HepG2 (cell line): ENCODE data around the gene CCDC170. TPM values are rescaled to one million over a fixed set of nuclear protein-coding genes. Genes with fewer than 3 reads are reported as not detected.

ENCODE experiments used
- ATAC-seq: fragments of 200-7000 bp; cut with Tn5 transposase; 3 replicates; pipeline ENCODE4 v1.9.1; 2020; ENCODE audit warnings: mild to moderate bottlenecking, moderate library complexity
- BruUV-seq: library from RNA; stranded (reverse); fragments of 400-500 nt; replicated peaks from 2 replicates; lab custom pipeline; 2021; lab: Mats Ljungman, UMichigan
- CTCF ChIA-PET: fragments of 300-600 bp; formaldehyde crosslinking; extraction: SDS; loops from one replicate; lab custom pipeline; 2021; ENCODE audit warnings: low total read pairs, inconsistent platforms, low intra/inter-chr PET ratio; lab: Yijun Ruan, JAX
- POLR2A ChIA-PET: fragments of 350-600 bp; sonication (Branson Sonifier 250); formaldehyde crosslinking; loops from one replicate; lab custom pipeline; 2020; ENCODE audit warnings: antibody characterized with exemption, inconsistent platforms; lab: Yijun Ruan, JAX
- DNase-seq: peaks from one replicate; pipeline ENCODE4 v3.0.0-alpha.2; 2015; ENCODE audit warnings: low spot score
- FAIRE-seq: peaks from 3 replicates; lab custom pipeline; 2011; peaks lifted over from hg19 to GRCh38; lab: Jason Lieb, UNC
- H2AFZ ChIP-seq: one replicate; pipeline ENCODE4 v1.6.1; 2011; ENCODE audit warnings: low read length, inconsistent platforms
- H3K27ac ChIP-seq: fragments of 300-600 bp; 3 replicates; pipeline ENCODE4 v1.8.0; 2011; ENCODE audit warnings: mixed run types, mild to moderate bottlenecking, mixed read lengths, low read length, inconsistent platforms; ENCODE audit not compliant: insufficient read depth; ENCODE audit errors: extremely low read length
- H3K27me3 ChIP-seq, 2 experiments: fragments of 200-600 bp in 1 of 2; 2 replicates in 1 of 2; 3 replicates in 1 of 2; pipeline versions ENCODE4 v1.6.0 to v1.8.0; 2011; ENCODE audit warnings: low read length in 2 of 2, mild to moderate bottlenecking in 2 of 2, moderate library complexity in 2 of 2, inconsistent platforms in 1 of 2; ENCODE audit not compliant: insufficient read depth in 2 of 2, control insufficient read depth in 1 of 2
- H3K36me3 ChIP-seq, 2 experiments: fragments of 200-600 bp in 1 of 2; replicated peaks in 1 of 2; 2 replicates in 1 of 2; 3 replicates in 1 of 2; pipeline versions ENCODE4 v1.5.1 to v1.8.0; 2011; ENCODE audit warnings: low read length in 2 of 2, inconsistent platforms in 1 of 2; ENCODE audit not compliant: insufficient read depth in 2 of 2, control insufficient read depth in 1 of 2
- H3K4me1 ChIP-seq: 2 replicates; pipeline ENCODE4 v1.5.1; 2012; ENCODE audit warnings: low read length, inconsistent platforms; ENCODE audit not compliant: insufficient read depth
- H3K4me2 ChIP-seq: 2 replicates; pipeline ENCODE4 v1.6.0; 2011; ENCODE audit warnings: low read depth, low read length, inconsistent platforms
- H3K4me3 ChIP-seq, 3 experiments: fragments of 200-600 bp in 1 of 3; sonication (generic), shearing (Covaris generic) in 1 of 3; replicated peaks in 1 of 3; 2 replicates each; pipeline ENCODE4 v1.5.1; 2011 to 2016; ENCODE audit warnings: low read length in 3 of 3, inconsistent platforms in 2 of 3, low read depth in 2 of 3, mild to moderate bottlenecking in 2 of 3, control low read depth in 1 of 3, mixed read lengths in 1 of 3; ENCODE audit not compliant: insufficient read depth in 1 of 3
- H3K79me2 ChIP-seq: one replicate; pipeline ENCODE4 v1.6.1; 2011; ENCODE audit warnings: low read length, inconsistent platforms; ENCODE audit not compliant: insufficient read depth
- H3K9ac ChIP-seq: 2 replicates; pipeline ENCODE4 v1.6.0; 2011; ENCODE audit warnings: mild to moderate bottlenecking, low read depth, low read length, inconsistent platforms; ENCODE audit not compliant: insufficient read depth
- H3K9me3 ChIP-seq: 2 replicates; pipeline ENCODE4 v1.5.1; 2012; ENCODE audit warnings: mild to moderate bottlenecking, low read length
- H4K20me1 ChIP-seq: 2 replicates; pipeline ENCODE4 v1.6.0; 2011; ENCODE audit warnings: inconsistent platforms, mild to moderate bottlenecking, low read length, moderate library complexity; ENCODE audit not compliant: insufficient read depth
- CCDC6 ChIP-seq: sonication (generic); formaldehyde crosslinking; IDR thresholded peaks from 2 replicates; pipeline ENCODE4 v1.8.1; 2022; ENCODE audit warnings: mild to moderate bottlenecking, missing genetic modification reagents, moderate library complexity
- HMGXB4 ChIP-seq, 2 experiments: sonication (generic) in 1 of 2; formaldehyde crosslinking in 1 of 2; IDR thresholded peaks; 2 replicates each; pipeline versions ENCODE4 v1.4.0 to v1.6.1; 2018 to 2020; ENCODE audit warnings: missing genetic modification reagents in 2 of 2, borderline replicate concordance in 1 of 2, low read depth in 1 of 2, mild to moderate bottlenecking in 1 of 2, missing biosample characterization in 1 of 2
- JUN ChIP-seq: sonication (generic); formaldehyde crosslinking; IDR thresholded peaks from 2 replicates; pipeline ENCODE4 v1.4.0; 2020; ENCODE audit warnings: mild to moderate bottlenecking, missing genetic modification reagents
- NFE2L2 ChIP-seq: fragments of 150-350 bp; IDR thresholded peaks from 2 replicates; pipeline ENCODE4 v1.6.1; 2014; ENCODE audit warnings: low read length
- NFKB2 ChIP-seq: sonication (generic); formaldehyde crosslinking; IDR thresholded peaks from 2 replicates; pipeline ENCODE4 v1.4.0; 2020; ENCODE audit warnings: missing genetic modification reagents, borderline replicate concordance
- RAD21 ChIP-seq: fragments of 450-650 bp; formaldehyde crosslinking; IDR thresholded peaks from 2 replicates; pipeline ENCODE4 v1.5.0; 2020; ENCODE audit warnings: mild to moderate bottlenecking
- SALL1 ChIP-seq: sonication (generic); formaldehyde crosslinking; IDR thresholded peaks from 2 replicates; pipeline ENCODE4 v1.8.0; 2022; ENCODE audit warnings: mild to moderate bottlenecking, missing genetic modification reagents
- SMARCE1 ChIP-seq: fragments of 450-650 bp; IDR thresholded peaks from 2 replicates; pipeline ENCODE4 v1.6.1; 2017; ENCODE audit warnings: borderline replicate concordance
- SMC3 ChIP-seq: IDR thresholded peaks from 2 replicates; pipeline ENCODE4 v1.6.1; 2011; ENCODE audit warnings: low read length, improper control_type of control experiment
- SP5 ChIP-seq: IDR thresholded peaks from 2 replicates; pipeline ENCODE4 v1.6.1; 2016; ENCODE audit warnings: low read depth, borderline replicate concordance
- XRCC5 ChIP-seq: fragments of 200-400 bp; formaldehyde crosslinking; optimal IDR thresholded peaks from 2 replicates; pipeline ENCODE3; 2017; ENCODE audit warnings: mild to moderate bottlenecking, low read length
- ZMYM4 ChIP-seq: sonication (generic); formaldehyde crosslinking; IDR thresholded peaks from 2 replicates; pipeline ENCODE4 v1.8.1; 2023; ENCODE audit warnings: mild to moderate bottlenecking, missing genetic modification reagents
- ZNF263 ChIP-seq: sonication (generic); formaldehyde crosslinking; IDR thresholded peaks from 2 replicates; pipeline ENCODE4 v1.4.0; 2020; ENCODE audit warnings: missing genetic modification reagents
- ZNF333 ChIP-seq: sonication (generic); formaldehyde crosslinking; IDR thresholded peaks from 2 replicates; pipeline ENCODE4 v1.4.0; 2020; ENCODE audit warnings: mild to moderate bottlenecking, missing genetic modification reagents, borderline replicate concordance
- WGBS: methylation state at CpG from one replicate; pipeline ENCODE4 v1.1.6; 2017; ENCODE audit warnings: low lambda C conversion rate; 5-methylcytosine and 5-hydroxymethylcytosine counted together
- in situ Hi-C: cut with HindIII; loops from 2 replicates; pipeline ENCODE4 v1.10.0; 2017; ENCODE audit warnings: low pct_unique_long_range_greater_than_20kb; ENCODE audit not compliant: extremely low pct_ligation_motif_present
- intact Hi-C: fragments of 100-400 bp; cut with micrococcal nuclease; formaldehyde crosslinking; loops from one replicate; pipeline ENCODE4 v1.10.0; 2022; ENCODE audit not compliant: unreplicated experiment
- polyA plus RNA-seq, 8 experiments: library from polyadenylated mRNA; depleted of rRNA in 3 of 8; stranded (reverse) in 7 of 8; unstranded in 1 of 8; fragments of >200 nt; fragmentation: Illumina TruSeq in 4 of 8; extraction: Trizol in 4 of 8; gene quantifications; 2 replicates each; pipeline versions ENCODE4 v1.2.1 to v1.2.3, GENCODE V29; 2011 to 2016; ENCODE audit warnings: low read depth in 4 of 8, missing spikeins in 1 of 8, mixed read lengths in 1 of 8; ENCODE audit not compliant: insufficient read depth in 1 of 8
- total RNA-seq, 5 experiments: library from RNA; depleted of rRNA; stranded (reverse); fragments of >200 nt; fragmentation: Illumina TruSeq; extraction: Trizol; gene quantifications; 2 replicates each; pipeline ENCODE4 v1.2.3, GENCODE V29; 2016; ENCODE audit warnings: low read depth in 1 of 5
- TF ChIP-seq, protein P1 (sequence below): sonication (generic); formaldehyde crosslinking; IDR thresholded peaks from 2 replicates; pipeline ENCODE4 v1.5.0; 2020; ENCODE audit warnings: mild to moderate bottlenecking, missing genetic modification reagents, moderate library complexity
- TF ChIP-seq, protein P2 (sequence below): sonication (generic); formaldehyde crosslinking; IDR thresholded peaks from 2 replicates; pipeline ENCODE4 v1.4.0; 2020; ENCODE audit warnings: mild to moderate bottlenecking, missing genetic modification reagents

CCDC170 gene
- total and polyA plus RNA-seq, 2 of the 13 experiments (the other 11 are each of a cell fraction or from before 2014, with no cell fraction given), result 0.90 to 5.1 TPM

- TF ChIP-seq ZNF333 (CRISPR knock-in tag), result no peak
- TF ChIP-seq JUN, result no peak
These were observed 147.2 kb downstream of the CCDC170 start (continued) for GRCh38 chr6:151641028-151641427.

DNA sequence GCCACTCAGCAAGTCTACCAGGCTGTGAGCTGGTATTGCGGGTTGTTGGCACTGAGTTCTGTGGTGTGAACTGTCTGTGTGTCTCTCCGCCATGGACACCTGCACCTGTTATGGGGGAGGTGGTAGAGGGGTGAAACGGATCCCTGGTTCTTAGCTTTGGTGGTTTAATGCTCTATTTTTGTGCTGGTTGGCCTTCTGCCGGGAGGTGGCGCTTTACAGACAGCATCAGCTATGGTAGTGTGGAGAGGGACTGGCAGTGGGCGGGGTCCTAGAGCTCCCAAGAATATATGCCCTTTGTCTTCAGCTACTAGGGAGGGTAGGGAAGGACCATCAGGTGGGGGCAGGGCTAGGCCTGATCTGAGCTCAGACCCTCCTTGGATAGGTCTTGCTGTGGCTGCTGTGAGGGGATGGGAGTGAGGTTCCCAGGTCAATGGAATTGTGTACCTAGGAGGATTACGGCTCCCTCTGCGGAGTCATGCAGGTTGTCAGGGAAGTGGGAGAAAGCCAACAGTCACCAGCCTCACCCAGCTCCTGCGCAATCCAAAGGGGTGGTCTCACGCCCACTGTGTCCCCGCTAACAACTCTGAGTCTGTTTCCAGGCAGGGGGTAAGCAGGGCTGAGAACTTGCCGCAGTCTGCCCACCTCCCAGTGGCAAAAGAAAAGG lies 154.3 kb downstream of the CCDC170 start:
- Histone ChIP-seq H3K79me2 (no peaks in the 10 kb centered on the region), H4K20me1 (no peaks in the 10 kb centered on the region), H3K36me3 (no peaks in the 10 kb centered on the region), H3K27me3 (no peaks in the 10 kb centered on the region), H3K27ac (no peak overlapping the region), H3K4me3 (no peak overlapping the region), H3K9ac (no peak overlapping the region), H3K4me2 (no peak overlapping the region), H2AFZ (no peak overlapping the region), H3K4me1 (peaks cover 39% of the 10 kb centered on the region), H3K9me3 (no peaks in the 10 kb centered on the region)
- FAIRE-seq (no peak), DNase-seq (peak; percentile 56), ATAC-seq (peak; percentile 88)
- in situ Hi-C loops, result no loop called here
- BruUV-seq, result no TSS peak
- 68% methylated on average over 12 of the region's 12 CpGs for WGBS
- ChIA-PET CTCF (interaction anchor here (1.1 to 1.5 kb wide), 3 partner anchors 28 to 620 kb away, joined by 3 to 7 read pairs (median 5); no protein-coding TSS in a partner anchor), POLR2A (interaction anchor here (1.0 to 1.1 kb wide), 2 partner anchors 10 to 21 kb away, joined by 3 to 11 read pairs; no protein-coding TSS in a partner anchor)
- intact Hi-C loops, result no loop called here
- TF ChIP-seq ZMYM4 (peak; percentile 38; the same call in 1 of the 2 replicates), RAD21 (CRISPR knock-in tag) (peak; percentile 66; the same call in 1 of the 2 replicates), CCDC6 (CRISPR knock-in tag) (peak; percentile 38; the same call in 1 of the 2 replicates), SMARCE1 (no peak), SALL1 (CRISPR knock-in tag) (0 out of 2 replicates have a peak, but pooled peaks have one; percentile 31), XRCC5 (peak; percentile 65), NFKB2 (CRISPR knock-in tag) (0 out of 2 replicates have a peak, but pooled peaks have one; percentile 35), ZNF263 (CRISPR knock-in tag) (no peak), HMGXB4 (CRISPR knock-in tag; IDR thresholded peaks at IDR 0.05; ENCODE audit: borderline replicate concordance in 1 of 2, low read depth in 1 of 2) (peak in 1 of 2 experiments; percentile 32; a peak in 1 of 4 replicates), NFE2L2 (no peak), SP5 (peak; percentile 42; the same call in 1 of the 2 replicates), SMC3 (peak; percentile 71)
- TF ChIP-seq, protein P1, sequence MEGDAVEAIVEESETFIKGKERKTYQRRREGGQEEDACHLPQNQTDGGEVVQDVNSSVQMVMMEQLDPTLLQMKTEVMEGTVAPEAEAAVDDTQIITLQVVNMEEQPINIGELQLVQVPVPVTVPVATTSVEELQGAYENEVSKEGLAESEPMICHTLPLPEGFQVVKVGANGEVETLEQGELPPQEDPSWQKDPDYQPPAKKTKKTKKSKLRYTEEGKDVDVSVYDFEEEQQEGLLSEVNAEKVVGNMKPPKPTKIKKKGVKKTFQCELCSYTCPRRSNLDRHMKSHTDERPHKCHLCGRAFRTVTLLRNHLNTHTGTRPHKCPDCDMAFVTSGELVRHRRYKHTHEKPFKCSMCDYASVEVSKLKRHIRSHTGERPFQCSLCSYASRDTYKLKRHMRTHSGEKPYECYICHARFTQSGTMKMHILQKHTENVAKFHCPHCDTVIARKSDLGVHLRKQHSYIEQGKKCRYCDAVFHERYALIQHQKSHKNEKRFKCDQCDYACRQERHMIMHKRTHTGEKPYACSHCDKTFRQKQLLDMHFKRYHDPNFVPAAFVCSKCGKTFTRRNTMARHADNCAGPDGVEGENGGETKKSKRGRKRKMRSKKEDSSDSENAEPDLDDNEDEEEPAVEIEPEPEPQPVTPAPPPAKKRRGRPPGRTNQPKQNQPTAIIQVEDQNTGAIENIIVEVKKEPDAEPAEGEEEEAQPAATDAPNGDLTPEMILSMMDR (CRISPR knock-in tag), result peak; percentile 83
- TF ChIP-seq, protein P2, sequence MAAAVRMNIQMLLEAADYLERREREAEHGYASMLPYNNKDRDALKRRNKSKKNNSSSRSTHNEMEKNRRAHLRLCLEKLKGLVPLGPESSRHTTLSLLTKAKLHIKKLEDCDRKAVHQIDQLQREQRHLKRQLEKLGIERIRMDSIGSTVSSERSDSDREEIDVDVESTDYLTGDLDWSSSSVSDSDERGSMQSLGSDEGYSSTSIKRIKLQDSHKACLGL (CRISPR knock-in tag), result peak; percentile 33; the same call in 1 of the 2 replicates
